ENCODE results near the gene WWOX. TPM values are rescaled to one million over a fixed set of nuclear protein-coding genes. Genes with fewer than 3 reads are reported as not detected.

The WWOX gene
- total and polyA plus RNA-seq, 2 of the 4 experiments (the other 2 are of a cell fraction): 2.7 to 5.4 TPM

DNA sequence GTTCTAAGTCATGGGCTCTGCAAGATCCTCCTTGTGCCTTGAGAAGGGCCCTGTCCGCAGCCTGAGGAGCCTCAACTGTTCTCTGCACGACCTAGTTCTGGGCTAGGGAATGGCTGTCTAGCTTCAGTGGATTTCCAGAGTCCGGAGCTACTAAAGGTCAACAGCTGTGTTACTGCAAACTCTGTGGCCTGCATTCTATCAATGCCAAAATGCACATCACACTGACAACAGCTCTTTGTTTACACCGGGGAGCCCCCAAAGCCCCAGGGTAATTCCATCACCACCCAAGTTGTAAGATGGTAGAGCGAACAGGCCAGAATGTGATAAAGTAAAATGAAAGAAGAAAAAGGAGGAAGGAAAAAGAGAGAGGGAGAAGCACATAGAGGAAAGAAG lies 890.9 kb downstream of the WWOX start:
- Histone ChIP-seq H4K20me1 (ENCODE audit: insufficient read depth, low read length) (no peaks in the 10 kb centered on the region), H3K4me2 (ENCODE audit: low read depth, low read length) (no peak overlapping the region), H3K4ac (ENCODE audit: low read depth, low read length) (no peak overlapping the region), H3K9me3 (ENCODE audit: control insufficient read depth, insufficient read depth, low read length) (peaks cover 42% of the 10 kb centered on the region), H4K91ac (ENCODE audit: insufficient read depth, low read depth, low read length) (no peak overlapping the region), H2AK5ac (ENCODE audit: low read depth, low read length) (no peak overlapping the region), H3K23ac (ENCODE audit: low read depth, low read length) (no peak overlapping the region), H2AK9ac (replicated peaks; ENCODE audit: low read depth, low read length, poor library complexity) (no peak overlapping the region), H2BK20ac (ENCODE audit: low read depth, low read length) (no peak overlapping the region), H3K9ac (ENCODE audit: low read depth, low read length) (no peak overlapping the region), H2AFZ (replicated peaks; ENCODE audit: low read length, poor library complexity) (no peak overlapping the region), H4K5ac (ENCODE audit: low read depth, low read length) (no peak overlapping the region), H3K18ac (ENCODE audit: low read depth, low read length) (no peak overlapping the region), H3K4me1 (ENCODE audit: control insufficient read depth, insufficient read depth, low read length) (no peaks in the 10 kb centered on the region), H3K27ac (ENCODE audit: insufficient read depth, low read length) (no peak overlapping the region), H3K36me3 (ENCODE audit: control insufficient read depth, insufficient read depth, low read length) (no peaks in the 10 kb centered on the region), H3K27me3 (ENCODE audit: control insufficient read depth, insufficient read depth, low read length) (no peaks in the 10 kb centered on the region), H3K4me3 (ENCODE audit: insufficient read depth, low read depth, low read length) (no peak overlapping the region), H2BK120ac (ENCODE audit: low read depth, low read length) (no peak overlapping the region), H3K56ac (ENCODE audit: extremely low read depth, insufficient read depth, low read length) (no peak overlapping the region), H3K9me1 (ENCODE audit: insufficient read depth, low read length) (no peaks in the 10 kb centered on the region), H3K79me1 (ENCODE audit: low read depth in 1 of 2, low read length in 2 of 2) (no peaks in the 10 kb centered on the region), H4K8ac (ENCODE audit: low read depth in 2 of 2, low read length in 2 of 2) (no peak overlapping the region), H3K14ac (replicated peaks; ENCODE audit: low read depth, low read length) (no peak overlapping the region), H2BK5ac (ENCODE audit: low read depth, low read length, poor library complexity, severe bottlenecking) (no peak overlapping the region), H2BK15ac (ENCODE audit: low read depth, low read length) (no peak overlapping the region)
- dilution Hi-C loops (cut with HindIII; ENCODE audit: low sequenced_read_pairs, unreplicated experiment) (no loop called here), intact Hi-C loops (cut with micrococcal nuclease) (no loop called here), in situ Hi-C loops (cut with MboI; ENCODE audit: low sequenced_read_pairs) (no loop called here)
- no peak for ATAC-seq (ENCODE audit: low read depth)
- TF ChIP-seq RCOR1 (IDR thresholded peaks at IDR 0.05; ENCODE audit: insufficient replicate concordance, low read length): no peak
- no peak for TF ChIP-seq FOS (IDR thresholded peaks at IDR 0.05; ENCODE audit: low read depth, low read length)
- TF ChIP-seq, protein P1, sequence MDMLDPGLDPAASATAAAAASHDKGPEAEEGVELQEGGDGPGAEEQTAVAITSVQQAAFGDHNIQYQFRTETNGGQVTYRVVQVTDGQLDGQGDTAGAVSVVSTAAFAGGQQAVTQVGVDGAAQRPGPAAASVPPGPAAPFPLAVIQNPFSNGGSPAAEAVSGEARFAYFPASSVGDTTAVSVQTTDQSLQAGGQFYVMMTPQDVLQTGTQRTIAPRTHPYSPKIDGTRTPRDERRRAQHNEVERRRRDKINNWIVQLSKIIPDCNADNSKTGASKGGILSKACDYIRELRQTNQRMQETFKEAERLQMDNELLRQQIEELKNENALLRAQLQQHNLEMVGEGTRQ (IDR thresholded peaks at IDR 0.05; ENCODE audit: low read depth, low read length): no peak
- TF ChIP-seq NFE2L2 (IDR thresholded peaks at IDR 0.05; ENCODE audit: low read depth, low read length): no peak
- BruUV-seq (replicated peaks): no TSS peak
- DNase-seq: no peak
- CTCF ChIA-PET: no interaction called here
- 0% methylated on average over 1 of the region's 5 CpGs; no CpG with 5 or more reads in 1 of the 2 experiments for WGBS, 2 experiments (ENCODE audit: extremely low coverage in 2 of 2, insufficient read length in 1 of 2)
- POLR2A ChIA-PET (ENCODE audit: unreplicated experiment): no interaction called here
